Eye (tissue), 1 donor: Measurements from ENCODE around the gene ELL2.

Source experiments
- DNase-seq: peaks from one replicate; pipeline ENCODE4 v3.0.0-alpha.2; 2015

The ELL2 gene

DNA sequence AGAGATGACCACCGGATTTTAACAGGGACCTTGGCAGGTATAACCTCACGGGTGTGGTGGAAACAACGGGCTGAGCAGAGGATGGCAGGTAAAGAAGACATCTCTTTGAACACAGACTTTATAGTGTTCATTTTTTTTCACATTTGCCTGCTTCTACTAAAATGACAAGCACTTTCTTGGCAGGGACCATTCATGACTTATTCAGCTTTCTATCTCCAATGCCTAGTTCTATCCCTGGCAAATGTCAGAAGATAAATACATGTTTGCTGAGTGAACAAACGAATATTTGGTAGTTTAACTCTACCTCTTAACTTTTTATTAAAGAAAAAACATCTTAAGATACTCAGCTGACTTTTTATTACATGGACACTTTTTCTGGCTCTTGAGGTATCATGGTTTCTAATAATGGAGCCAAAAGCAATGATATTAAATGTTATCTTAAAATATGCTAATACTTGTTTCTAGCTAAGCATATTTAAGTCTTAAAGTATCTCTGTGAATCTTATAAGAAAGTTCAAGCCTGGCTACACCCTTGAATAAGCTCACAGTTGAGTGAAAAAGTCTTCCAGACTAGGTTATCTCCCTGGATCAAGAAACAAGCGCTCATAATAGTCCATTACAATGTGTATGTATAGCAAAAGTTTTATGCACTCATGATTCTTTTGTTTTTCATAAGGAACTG lies 8.5 kb downstream of the ELL2 start:
- DNase-seq = no peak

DNA sequence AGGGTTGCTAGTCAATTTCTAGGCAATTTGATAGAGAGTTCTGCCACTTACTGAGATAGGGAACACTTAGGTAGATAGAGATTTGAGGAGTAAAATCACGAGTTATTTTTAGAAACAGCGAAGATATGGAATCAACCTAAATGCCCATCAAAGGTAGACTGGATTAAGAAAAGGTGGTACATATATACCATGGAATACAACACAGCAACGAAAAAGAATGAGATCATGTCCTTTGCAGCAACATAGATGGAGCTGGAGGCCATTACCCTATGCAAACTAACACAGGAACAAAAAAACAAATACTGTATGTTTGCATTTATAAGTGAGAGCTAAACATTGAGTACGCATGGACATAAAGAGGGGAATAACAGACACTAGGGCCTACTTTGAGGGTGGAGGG lies 9.7 kb downstream of the ELL2 start:
- DNase-seq = no peak

DNA sequence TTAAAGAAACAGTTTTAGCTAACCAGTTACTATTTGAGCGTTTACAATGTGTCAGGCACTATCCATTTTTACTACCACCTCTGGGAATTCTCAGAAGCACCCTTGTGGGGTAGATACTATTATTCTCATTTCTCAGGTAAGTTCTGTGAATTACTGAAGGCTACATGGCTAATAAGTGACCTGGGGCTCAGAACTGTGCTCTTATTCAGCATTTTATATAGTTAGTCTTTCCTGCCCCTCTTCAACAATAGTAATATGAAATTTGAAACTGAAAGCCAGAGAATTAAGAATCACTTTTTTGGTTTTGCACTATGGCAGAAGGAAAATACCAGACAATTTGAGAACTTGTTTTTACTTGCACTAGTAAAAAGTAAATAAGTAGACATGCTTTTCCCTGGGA lies 11.8 kb downstream of the ELL2 start:
- DNase-seq = no peak

DNA sequence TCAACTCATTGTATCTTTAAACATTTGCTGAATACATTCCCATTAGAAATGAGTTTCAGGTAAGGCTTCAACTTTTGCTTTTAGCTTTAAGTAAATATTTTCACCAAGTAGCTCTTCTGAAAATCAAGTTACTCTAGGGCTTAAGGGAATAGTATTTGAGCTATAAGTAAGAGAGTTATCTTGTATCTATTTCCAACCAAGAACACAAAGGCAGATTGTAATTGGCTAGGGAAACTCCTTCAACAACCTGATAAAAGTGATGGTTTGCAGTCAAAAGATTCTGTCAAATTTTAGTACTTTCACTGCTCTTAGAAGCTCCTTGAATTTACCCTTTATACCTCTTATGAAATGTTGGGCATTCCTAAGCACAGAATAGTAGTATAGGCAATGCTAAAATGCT lies 13.0 kb downstream of the ELL2 start:
- no peak for DNase-seq

DNA sequence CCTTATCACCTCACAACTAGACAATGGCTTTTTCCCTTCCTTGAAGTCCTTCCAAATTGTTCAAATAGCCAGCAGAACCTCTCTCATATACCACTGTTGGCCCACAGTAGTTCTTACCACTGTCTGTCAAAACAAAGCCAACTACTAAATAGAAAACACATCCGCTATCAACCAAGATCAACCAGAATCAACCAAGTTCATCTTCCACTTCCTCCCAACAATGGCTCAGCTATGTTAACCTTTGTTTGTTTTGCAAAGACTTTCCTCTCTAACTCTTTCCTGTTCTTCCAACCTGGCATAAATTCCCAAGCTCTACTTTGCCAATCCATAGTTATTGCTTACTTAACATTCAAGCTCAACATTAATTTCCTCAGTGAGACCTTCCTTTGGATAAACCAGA lies 15.2 kb downstream of the ELL2 start:
- DNase-seq = no peak

DNA sequence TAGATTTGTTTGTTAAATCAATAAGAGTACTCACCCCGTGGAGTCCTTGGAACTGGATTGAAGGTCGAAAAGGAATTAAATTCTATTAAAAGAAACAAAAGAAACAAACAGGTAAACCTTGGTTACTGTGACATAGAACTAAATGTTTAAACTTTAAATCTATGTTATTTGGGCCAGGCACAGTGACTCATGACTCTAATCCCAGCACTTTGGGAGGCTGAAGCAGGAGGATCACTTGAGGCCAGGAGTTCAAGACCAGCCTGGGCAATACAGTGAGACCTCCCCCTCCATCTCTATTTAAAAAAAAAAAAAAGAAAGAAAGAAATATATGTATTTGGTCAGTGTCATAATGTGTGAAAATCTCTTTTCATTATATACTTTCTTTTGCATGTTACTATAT lies 18.7 kb downstream of the ELL2 start:
- DNase-seq = no peak

DNA sequence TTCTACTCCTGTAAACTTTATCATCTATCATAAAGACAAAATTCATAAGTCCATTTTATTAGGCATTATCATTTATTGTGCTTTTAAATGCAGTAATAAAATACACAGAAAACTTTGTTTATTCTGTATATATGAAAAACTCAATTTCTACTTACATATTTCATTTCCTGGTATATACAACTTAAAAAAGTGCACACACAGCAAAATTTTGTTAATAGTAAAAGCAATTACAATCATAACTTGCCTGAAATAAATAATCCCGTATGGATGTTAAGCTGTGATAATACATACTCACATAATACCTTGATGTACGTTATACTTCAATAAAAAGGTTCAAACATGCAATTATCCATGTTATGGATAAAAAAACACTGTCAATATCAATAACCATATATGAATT lies 19.2 kb downstream of the ELL2 start:
- DNase-seq = no peak

DNA sequence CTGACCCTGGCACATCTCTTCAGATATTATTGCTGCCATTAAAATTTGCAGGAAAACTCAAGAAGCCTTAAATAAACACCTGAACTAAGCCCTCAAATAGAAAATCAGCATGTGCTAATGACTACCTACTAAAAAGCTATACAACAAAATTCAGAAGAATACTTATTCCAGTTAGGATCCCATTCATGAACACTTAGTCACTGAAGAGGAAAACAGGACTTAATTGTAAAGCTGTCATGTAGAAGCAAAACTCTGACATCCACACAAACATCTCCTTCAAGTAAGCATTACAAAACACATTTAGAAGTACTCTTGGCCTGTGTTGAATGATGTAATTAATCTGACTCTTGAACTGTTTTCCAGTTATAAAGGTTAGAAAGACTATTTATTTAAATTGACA lies 19.9 kb downstream of the ELL2 start:
- peak; percentile 50 for DNase-seq

DNA sequence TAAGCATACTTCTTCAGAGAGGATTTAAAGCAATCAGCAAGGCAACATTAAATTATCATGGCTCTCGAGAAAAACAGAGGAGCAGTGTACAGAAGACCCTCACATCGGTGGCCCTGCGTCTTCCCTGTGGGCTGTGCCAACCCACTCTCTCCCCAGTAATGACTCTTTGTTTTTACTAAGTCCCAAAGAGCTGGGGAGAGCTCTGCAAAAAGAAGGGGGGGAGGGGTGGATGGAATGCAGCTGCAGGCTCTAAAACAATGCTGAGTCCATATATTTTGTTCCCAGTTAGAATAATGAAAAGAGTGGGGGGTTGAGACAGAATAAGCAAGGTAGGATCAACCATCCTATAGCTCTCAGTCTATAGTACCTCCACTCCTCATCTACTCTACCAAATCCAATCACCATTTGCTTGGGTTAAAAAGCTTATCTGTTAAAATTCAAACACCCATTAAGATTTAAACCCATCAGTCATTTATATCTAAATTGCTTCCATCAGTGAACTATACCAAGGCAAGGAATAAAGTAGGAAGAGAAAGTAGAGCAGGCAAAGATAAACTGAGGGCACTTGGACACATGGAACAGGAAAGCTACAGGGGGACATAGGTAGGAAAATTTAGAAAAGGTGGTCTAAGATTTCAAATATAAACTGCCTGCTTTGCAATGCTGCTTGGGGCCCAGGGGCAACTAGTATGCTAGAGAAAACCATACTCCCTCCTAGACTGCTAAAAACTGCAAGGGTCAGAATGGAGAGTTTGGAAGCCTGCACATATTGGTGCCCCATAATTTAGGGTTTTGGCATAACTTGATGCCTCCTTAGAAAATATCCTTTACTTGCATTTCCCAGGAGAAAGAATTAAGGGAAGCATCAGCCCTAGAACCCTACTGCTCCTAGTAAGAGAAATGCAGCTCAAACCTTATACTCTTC lies 20.6 kb downstream of the ELL2 start:
- DNase-seq = peak; percentile 71

DNA sequence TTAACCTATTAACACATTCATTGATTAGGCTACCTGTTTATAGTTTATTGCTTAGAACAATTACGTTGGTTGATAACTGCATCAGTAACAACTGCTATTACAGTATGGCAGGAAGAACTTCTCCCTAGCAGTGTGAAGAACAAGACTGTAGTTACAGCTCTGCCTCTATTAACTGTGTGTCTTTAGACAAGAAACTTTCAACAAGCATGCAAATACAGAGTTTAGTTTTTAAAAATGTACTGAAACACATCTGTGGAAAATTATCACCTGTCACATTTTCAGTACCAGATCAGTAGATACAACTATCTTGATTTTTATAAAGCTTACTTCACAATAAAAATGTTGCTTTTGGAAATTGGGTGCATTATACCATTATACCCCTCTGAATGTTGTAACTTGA lies 22.2 kb downstream of the ELL2 start:
- DNase-seq = no peak

DNA sequence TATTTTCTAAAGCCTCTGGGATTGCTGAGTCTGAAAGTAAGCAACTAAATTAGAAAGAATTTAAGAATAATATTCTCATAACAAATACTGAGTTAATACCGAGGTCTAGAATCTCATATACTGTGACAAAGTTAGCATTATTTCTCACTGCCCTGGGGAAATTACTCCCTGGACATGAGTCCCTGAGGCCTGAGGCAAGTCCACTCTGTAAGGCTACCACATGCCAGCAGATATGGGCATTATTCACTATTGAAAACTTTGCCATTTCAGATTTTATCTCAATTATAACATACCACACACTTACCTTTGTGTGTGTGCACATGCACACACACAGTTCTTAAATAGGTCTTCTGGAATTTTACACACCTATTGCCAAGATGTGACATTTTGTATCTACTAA lies 22.9 kb downstream of the ELL2 start:
- DNase-seq = no peak

DNA sequence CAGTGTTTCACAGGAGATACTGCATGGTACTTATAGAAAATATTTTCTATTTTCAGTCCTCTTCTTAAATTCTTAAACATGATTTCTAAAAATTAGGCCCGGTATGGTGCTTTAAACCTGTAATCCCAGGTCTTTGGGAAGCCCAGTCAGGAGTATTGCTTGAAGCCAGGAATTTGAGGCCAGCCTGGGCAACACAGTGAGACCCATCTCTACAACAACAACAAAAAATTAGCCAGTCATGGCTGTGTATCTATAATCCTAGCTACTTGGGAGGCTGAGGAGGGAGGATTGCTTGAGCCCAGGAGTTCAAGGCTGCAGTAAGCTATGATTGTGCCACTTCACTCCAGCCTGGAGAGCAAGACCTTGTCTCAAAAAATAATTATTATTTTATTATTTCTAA lies 23.3 kb downstream of the ELL2 start:
- no peak for DNase-seq

DNA sequence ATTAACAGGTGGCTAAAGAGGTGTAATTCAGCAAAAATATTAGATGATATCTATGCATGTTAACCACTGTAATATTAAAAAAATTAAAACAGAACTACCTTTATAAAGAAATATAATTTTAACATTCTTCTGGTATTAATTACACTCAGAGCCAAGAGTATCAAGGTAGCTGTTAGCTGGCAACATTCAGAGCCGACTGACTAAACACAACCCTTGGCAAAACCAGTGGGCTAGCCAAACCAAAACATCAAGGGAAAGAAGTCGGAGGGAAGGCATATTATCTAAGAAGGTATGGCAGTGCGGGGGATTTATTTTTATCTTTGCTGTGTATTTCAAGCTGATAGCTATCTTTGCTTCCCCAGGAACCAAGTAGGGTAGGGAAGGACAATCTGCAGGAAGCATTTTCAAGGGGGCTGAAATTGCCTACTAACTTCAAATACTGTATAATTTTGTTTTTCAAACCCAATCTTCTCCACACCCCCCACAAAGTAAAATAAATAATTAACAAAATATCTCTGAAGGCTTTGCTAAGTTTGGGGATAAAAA lies 24.0 kb downstream of the ELL2 start:
- DNase-seq = no peak

DNA sequence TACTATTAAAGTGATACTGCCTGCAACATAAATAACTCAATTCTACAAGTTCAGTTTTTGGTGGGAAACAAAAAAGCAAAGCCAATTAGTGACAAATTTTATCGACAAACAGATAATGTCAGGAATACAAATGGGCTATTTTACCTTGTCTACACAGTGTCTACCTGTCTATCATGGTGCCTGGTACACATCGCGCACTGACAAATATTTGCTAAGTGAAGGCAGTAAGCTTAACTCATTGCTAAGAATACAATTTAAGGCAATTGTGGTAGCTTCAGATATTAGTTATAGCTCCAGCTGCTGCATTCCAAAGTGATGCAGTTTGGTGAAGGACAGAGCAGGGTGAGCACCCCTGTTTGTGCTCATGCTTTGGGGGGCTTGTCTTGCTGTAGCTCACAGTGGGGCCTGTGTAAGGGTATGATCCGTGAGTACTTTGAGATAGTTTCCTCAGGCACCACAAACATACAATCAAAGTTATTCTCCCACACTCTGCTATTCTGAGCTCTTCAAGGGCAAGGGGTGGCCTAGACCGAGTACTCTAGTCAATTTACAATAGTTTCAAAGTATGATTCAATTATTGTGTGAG lies 24.7 kb downstream of the ELL2 start:
- no peak for DNase-seq

DNA sequence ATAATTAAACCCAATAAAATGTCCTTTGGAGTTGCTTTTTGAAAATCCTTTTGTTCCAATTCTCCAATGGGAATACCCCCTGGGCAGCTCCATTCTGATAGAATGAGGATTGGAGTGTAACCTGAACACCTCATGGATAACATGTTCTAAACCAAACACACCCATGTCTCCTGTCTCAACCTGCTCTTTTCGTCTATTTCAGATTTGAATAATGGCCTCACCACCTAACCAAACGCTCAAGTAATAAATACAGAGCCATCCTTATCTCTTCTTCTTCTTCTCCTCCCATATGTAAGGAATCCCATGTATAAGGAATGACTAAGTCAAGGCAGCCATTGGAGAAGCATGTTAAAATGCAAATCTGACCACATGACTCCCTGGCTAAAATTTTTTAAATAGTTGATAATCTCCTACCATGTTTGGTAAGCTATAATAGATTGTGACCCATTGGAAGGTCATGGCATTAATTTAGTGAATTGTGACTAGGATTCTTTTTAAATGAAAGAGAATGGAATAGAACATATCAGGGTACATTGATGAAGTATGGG lies 26.0 kb downstream of the ELL2 start:
- no peak for DNase-seq

DNA sequence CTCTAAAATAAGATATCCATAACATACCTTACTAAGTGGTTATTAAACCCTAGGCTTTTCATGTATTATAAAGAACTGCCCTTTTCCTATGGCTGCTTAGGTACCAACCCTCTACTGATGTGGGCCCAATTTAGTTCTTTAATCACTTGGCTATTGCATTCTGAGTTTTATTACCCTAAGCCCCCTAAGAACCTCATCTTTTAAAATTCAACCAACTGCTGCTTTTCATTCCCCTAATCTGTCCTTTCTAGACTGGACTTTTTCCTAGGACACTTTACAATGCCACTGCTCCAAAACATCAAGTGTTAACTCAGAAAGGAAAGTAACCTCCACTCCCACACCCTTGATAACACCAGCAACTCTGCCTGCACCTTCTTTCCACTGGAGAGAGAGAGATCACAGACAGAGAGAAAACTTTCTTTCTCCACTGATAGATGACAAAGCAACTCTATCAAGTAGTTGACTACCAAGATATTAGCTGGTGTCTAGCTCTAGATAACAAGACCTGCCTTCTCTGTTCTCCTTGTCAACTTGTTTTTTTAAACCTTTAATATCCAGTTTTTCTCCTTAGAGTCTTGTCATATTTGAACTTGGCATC lies 27.3 kb downstream of the ELL2 start:
- no peak for DNase-seq

DNA sequence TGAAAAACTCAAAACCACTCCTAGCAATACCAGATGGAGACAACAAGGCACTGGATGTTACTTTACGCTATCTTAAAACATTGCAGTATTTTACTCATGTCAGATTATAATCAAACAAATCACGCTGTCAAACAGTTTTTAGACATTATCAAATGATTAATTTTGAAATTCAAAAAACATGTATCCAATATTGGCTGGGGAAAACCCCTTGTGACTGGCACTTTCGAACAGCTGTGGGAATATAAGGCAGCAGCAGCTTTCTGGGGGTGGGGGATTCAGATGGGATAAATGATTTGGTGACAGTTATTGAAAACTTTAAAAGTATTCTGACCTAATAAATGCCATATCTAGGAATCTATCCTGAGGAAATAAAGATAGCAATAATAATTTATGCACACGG lies 28.7 kb downstream of the ELL2 start:
- no peak for DNase-seq

DNA sequence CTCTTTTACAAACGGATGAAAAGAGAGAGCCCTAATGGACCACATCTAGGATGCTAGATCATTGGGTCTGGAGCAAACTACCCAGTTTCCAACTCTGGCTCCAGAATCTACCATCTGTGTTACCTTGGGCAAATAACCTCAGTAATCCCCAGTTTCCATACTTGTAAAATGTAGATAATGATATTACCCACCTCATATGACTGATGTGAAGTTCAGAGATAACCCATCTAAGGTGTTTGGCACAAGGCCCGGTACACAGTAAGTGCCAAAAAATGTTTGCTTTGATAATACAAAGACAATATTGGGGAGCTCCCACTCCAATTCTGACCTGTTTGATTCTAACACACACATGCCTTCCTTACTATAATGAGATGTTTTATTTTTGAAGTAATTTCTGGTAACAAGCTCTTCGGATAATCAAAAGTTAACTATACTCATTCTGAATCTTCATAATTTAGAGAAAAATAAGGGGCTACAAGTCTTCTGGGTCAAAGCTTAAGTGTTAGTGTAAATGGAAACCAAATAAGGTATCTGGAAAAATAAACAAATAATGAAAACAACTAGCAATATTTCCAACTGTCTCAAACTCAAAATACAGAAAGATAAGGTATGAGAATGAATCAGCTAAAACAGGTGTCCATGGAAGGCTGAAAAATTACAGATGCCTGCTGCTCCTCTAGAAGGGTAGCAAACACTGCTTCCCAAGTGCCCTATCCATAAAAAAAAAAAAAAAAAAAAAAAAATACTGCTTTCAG lies 30.4 kb downstream of the ELL2 start:
- DNase-seq = no peak

DNA sequence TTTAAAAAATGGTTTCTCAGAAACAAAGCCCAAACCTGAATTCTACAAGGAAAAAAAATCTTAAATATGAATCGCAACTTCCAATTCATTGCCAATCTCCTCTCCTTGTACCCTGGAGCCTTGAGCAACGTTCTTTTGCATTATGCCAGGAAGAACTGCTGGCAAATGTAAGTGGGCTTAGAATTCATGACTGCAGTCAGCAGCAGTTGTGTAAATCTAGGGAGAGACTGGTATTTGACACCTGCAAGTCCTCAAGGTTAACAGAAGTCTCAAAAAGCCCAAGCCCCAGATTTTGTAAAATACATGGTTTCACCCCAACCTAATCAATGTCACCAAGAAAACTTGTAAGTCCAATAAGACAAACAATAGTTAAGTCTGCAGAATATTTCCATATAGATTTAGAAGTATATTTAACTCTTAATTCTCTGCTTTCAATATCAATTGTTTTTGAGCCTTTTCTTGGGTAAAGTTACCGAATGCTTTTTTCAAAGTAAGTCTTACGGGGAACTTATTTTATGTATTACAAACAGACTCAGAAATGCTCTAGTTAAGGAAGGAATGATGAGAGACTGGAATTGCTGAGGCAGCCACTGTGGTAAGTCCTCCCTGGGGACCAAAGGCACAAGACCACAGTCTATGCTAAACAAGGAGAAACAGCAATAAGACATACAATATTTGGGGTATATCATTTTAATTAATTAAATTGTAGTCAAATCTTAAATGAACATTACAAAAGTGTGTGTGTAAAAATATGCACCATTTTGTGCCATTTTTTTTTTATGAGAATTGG lies 31.3 kb downstream of the ELL2 start:
- no peak for DNase-seq

DNA sequence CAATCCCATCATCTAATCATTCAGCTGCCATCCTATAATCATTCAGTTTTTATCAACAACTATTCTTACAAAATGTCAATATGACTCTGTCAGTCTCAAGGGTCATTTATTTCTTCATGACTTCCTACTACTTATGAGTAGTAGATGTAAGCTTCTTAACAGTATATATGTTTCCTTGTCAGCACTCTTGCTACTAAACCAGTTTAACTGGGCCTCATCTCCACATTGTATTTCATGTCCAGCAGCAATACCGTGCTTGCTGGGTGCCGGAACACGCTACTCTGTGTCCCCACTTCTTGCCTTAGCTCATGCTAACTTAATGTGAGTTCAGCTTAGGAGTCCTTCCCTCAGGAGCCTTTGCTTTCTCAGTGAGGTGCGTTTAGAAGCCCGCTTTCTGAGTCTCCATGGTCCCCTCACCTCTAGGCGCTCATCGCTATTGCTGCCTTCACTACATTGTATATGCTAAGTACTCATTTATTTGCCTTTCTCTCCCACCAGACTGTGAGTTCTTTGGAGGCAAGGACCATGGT lies 32.9 kb downstream of the ELL2 start:
- DNase-seq = no peak
